MCF 10A (cell line): Measurements from ENCODE around the gene PEMT. TPM values are rescaled to one million over a fixed set of nuclear protein-coding genes. Genes with fewer than 3 reads are reported as not detected.
A peak's percentile ranks its signal among the peaks of the same experiment; 100 is the strongest.

Source experiments
- BruUV-seq: library from RNA; stranded (reverse); fragments of 400-500 nt; replicated peaks from 2 replicates; lab custom pipeline; 2021; lab: Mats Ljungman, UMichigan
- CTCF ChIA-PET: fragments of 300-600 bp; sonication (Branson Sonifier 250); formaldehyde crosslinking; extraction: SDS; loops from one replicate; lab custom pipeline; 2021; ENCODE audit warnings: antibody characterized with exemption, inconsistent platforms; lab: Yijun Ruan, JAX
- POLR2A ChIA-PET: fragments of 300-600, 350-650 bp; sonication (Branson Sonifier 250); formaldehyde crosslinking; extraction: SDS; loops from one replicate; lab custom pipeline; 2020; ENCODE audit warnings: antibody characterized with exemption, inconsistent platforms; lab: Yijun Ruan, JAX
- DNase-seq: peaks from one replicate; pipeline ENCODE4 v3.0.0-alpha.2; 2018; ENCODE audit not compliant: unreplicated experiment
- H3K27ac Mint-ChIP-seq: one replicate; pipeline ENCODE4 v1.8.0; 2022; ENCODE audit warnings: mild to moderate bottlenecking, low read depth, mixed read lengths; ENCODE audit not compliant: unreplicated experiment
- H3K27me3 Mint-ChIP-seq: one replicate; pipeline ENCODE4 v1.8.0; 2022; ENCODE audit warnings: mixed read lengths; ENCODE audit not compliant: insufficient read depth, unreplicated experiment
- H3K36me3 Mint-ChIP-seq: one replicate; pipeline ENCODE4 v1.8.0; 2022; ENCODE audit warnings: mild to moderate bottlenecking, moderate library complexity, mixed read lengths; ENCODE audit not compliant: insufficient read depth, unreplicated experiment
- H3K4me1 Mint-ChIP-seq: one replicate; pipeline ENCODE4 v1.8.0; 2022; ENCODE audit warnings: mixed read lengths; ENCODE audit not compliant: insufficient read depth, unreplicated experiment
- H3K4me3 Mint-ChIP-seq: one replicate; pipeline ENCODE4 v1.8.0; 2022; ENCODE audit warnings: mild to moderate bottlenecking, moderate library complexity, mixed read lengths; ENCODE audit not compliant: unreplicated experiment
- H3K9me3 Mint-ChIP-seq: one replicate; pipeline ENCODE4 v1.8.0; 2022; ENCODE audit warnings: mixed read lengths; ENCODE audit not compliant: unreplicated experiment
- intact Hi-C: fragments of 100-400 bp; cut with micrococcal nuclease; formaldehyde crosslinking; loops from 2 replicates; pipeline ENCODE4 v1.14.1; 2022
- total RNA-seq: library from RNA; stranded (reverse); gene quantifications from 2 replicates; pipeline ENCODE4 v1.2.3, GENCODE V29; 2022
- TF ChIP-seq, protein P1 (sequence below): fragments of 200-600 bp; IDR thresholded peaks from one replicate; pipeline ENCODE4 v1.8.0; 2022; ENCODE audit warnings: antibody characterized with exemption, mild to moderate bottlenecking; ENCODE audit not compliant: unreplicated experiment

Gene PEMT
- total RNA-seq, 1 experiment from 2014 or later: 49.8 TPM

DNA sequence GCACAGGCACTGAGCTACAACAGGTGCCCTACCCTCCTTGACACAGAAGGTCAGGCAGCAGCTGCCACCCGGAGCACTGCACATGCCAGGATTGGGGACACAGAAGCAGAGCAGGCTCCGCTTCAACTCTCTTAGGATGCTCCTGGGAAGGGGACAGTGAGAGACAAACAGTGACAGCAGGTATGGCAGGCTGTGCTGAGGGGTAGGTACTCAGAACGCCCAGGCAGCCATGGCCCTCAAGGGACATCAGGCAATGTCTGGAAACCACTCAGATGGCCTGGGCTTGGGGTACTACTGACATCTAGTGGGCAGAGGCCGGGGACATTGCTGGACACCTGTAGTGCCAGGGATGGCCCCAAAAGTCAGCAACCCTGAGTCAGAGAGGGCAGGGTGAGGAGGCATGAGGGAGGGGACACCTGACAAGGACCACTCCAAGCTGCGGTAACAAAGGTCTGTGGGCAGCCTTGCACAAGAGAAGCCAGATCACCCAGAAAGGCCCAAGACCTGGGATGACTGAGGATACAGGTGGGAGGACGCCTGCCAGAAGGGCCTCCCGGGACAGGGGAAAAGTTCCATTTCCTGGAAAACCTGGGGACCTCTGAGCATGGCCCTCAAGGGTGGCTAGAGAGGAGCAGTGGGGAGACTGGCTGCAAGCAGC, 21.2 kb downstream of the PEMT start:
- Mint-ChIP-seq H3K4me3 (no peak overlapping the region), H3K4me1 (no peaks in the 10 kb centered on the region), H3K27ac (no peak overlapping the region), H3K36me3 (peaks cover 4% of the 10 kb centered on the region), H3K27me3 (no peaks in the 10 kb centered on the region), H3K9me3 (no peaks in the 10 kb centered on the region)
- TF ChIP-seq, protein P1, sequence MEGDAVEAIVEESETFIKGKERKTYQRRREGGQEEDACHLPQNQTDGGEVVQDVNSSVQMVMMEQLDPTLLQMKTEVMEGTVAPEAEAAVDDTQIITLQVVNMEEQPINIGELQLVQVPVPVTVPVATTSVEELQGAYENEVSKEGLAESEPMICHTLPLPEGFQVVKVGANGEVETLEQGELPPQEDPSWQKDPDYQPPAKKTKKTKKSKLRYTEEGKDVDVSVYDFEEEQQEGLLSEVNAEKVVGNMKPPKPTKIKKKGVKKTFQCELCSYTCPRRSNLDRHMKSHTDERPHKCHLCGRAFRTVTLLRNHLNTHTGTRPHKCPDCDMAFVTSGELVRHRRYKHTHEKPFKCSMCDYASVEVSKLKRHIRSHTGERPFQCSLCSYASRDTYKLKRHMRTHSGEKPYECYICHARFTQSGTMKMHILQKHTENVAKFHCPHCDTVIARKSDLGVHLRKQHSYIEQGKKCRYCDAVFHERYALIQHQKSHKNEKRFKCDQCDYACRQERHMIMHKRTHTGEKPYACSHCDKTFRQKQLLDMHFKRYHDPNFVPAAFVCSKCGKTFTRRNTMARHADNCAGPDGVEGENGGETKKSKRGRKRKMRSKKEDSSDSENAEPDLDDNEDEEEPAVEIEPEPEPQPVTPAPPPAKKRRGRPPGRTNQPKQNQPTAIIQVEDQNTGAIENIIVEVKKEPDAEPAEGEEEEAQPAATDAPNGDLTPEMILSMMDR: peak; percentile 35
- intact Hi-C loops: loop anchor here (1.0 kb wide), 1 partner anchor 74 kb away; the partner anchor contains the start of gene RASD1
- DNase-seq: peak; percentile 38
- POLR2A ChIA-PET: no interaction called here
- CTCF ChIA-PET: interaction anchor here (0.7 to 3.3 kb wide), 7 partner anchors 11 to 262 kb away, joined by 3 to 24 read pairs (median 7); partner anchors contain the start of genes PEMT and RASD1
- BruUV-seq: no TSS peak

DNA sequence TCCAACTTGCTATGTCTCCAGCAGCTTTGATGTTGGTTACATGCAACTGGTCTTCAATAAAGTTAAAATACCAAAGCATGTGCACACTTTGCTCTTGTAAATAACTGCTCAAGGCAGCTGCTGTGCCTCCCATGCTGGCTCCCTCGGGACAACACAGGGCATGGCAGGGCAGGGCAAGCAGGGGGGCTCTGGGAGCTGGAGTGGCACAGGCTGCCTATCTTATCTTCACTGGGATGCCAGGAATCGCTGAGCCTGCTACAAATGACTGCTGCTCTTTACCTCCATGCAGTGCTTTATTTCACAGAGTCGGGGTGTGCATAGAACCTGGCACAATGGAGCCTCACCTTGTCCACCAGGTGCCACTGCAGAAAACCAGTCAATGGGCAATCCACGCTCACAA, 21.8 kb downstream of the PEMT start:
- H3K27me3 Mint-ChIP-seq: no peaks in the 10 kb centered on the region
- no peak overlapping the region for H3K27ac Mint-ChIP-seq
- ChIA-PET CTCF (interaction anchor here (0.7 to 3.3 kb wide), 17 partner anchors 8 to 397 kb away, joined by 3 to 24 read pairs (median 4); partner anchors contain the start of genes PEMT and RASD1), POLR2A (no interaction called here)
- no peaks in the 10 kb centered on the region for H3K9me3 Mint-ChIP-seq
- H3K4me3 Mint-ChIP-seq: no peak overlapping the region
- no peaks in the 10 kb centered on the region for H3K4me1 Mint-ChIP-seq
- H3K36me3 Mint-ChIP-seq: peaks cover 4% of the 10 kb centered on the region
- no TSS peak for BruUV-seq
- TF ChIP-seq, protein P1: no peak
- intact Hi-C loops: loop anchor here (1.0 kb wide), 1 partner anchor 73 kb away; the partner anchor contains the start of gene RASD1
- no peak for DNase-seq

DNA sequence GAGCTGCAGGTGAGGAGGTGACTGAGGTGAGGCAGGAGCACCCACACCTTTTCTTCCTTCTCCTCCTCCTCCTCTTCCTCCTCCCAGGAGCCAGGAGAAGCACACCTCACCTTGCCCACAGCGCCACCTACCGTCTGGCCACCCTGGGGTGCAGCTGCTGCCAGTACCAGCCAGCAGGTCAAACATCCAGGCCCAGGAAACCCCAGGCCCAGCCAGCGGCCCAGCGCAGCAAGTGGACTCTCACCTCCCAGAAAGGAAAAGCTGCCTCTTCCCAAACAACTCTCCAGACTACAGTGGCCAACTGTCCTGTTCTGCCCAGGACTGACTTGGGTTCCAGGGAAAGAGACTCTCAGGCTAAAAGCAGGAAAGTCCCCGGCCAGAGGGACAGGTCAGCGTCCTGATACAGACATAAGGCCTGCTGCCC, 22.7 kb downstream of the PEMT start:
- POLR2A ChIA-PET: no interaction called here
- intact Hi-C loops: loop anchor here (1.0 kb wide), 1 partner anchor 212 kb away; no protein-coding TSS in a partner anchor
- Mint-ChIP-seq H3K36me3 (peaks cover 4% of the 10 kb centered on the region), H3K27me3 (no peaks in the 10 kb centered on the region), H3K27ac (no peak overlapping the region), H3K4me3 (no peak overlapping the region), H3K4me1 (no peaks in the 10 kb centered on the region), H3K9me3 (no peaks in the 10 kb centered on the region)
- CTCF ChIA-PET: interaction anchor here (0.6 to 3.3 kb wide), 26 partner anchors 9 to 554 kb away, joined by 3 to 24 read pairs (median 4); partner anchors contain the start of genes PEMT and RASD1
- peak; percentile 64 for DNase-seq
- no TSS peak for BruUV-seq
- TF ChIP-seq, protein P1: peak; percentile 74

DNA sequence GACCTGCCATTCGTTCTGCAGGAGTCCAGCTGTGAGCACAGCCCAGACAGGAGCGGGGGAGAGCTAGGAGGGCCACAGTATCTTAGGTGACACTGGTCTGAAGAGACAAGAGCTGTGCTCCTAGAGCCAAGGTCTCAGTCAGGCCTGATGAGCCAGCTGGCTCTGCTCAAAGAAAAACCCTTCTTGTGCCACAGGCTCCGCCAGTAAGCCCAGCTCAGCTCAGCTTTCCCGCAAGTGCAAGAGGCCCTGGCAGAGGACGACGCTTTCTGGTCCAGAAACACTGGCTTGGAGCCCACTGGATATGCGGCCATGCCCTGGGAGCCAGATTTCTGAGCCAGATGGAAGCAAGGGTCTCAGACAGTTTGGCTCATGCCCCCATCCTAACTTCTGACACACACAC, 23.9 kb downstream of the PEMT start:
- H3K27me3 Mint-ChIP-seq: no peaks in the 10 kb centered on the region
- H3K4me1 Mint-ChIP-seq: no peaks in the 10 kb centered on the region
- POLR2A ChIA-PET: interaction anchor here (0.6 kb wide), 1 partner anchor 190 kb away, joined by 4 read pairs; no protein-coding TSS in a partner anchor
- intact Hi-C loops: loop anchor here (1.0 kb wide), 1 partner anchor 211 kb away; no protein-coding TSS in a partner anchor
- DNase-seq: no peak
- H3K4me3 Mint-ChIP-seq: no peak overlapping the region
- no peak overlapping the region for H3K27ac Mint-ChIP-seq
- TF ChIP-seq, protein P1: no peak
- CTCF ChIA-PET: interaction anchor here (0.8 to 3.3 kb wide), 11 partner anchors 10 to 277 kb away, joined by 3 to 24 read pairs (median 4); partner anchors contain the start of genes PEMT and RASD1
- H3K36me3 Mint-ChIP-seq: peaks cover 4% of the 10 kb centered on the region
- H3K9me3 Mint-ChIP-seq: no peaks in the 10 kb centered on the region
- no TSS peak for BruUV-seq
